ENCODE data around the gene TACR2. TPM values are rescaled to one million over a fixed set of nuclear protein-coding genes. Genes with fewer than 3 reads are reported as not detected.
"Not testable (repeated sequence)": the region's sequence is repeated elsewhere in the genome, so short reads cannot be mapped to it uniquely, and the experiment has no call there.

Gene TACR2
- total and polyA plus RNA-seq, 2 donors (not counting 3 experiments of a cell fraction or from before 2014, with no cell fraction given) = 0.19 TPM; not detected in 1

DNA sequence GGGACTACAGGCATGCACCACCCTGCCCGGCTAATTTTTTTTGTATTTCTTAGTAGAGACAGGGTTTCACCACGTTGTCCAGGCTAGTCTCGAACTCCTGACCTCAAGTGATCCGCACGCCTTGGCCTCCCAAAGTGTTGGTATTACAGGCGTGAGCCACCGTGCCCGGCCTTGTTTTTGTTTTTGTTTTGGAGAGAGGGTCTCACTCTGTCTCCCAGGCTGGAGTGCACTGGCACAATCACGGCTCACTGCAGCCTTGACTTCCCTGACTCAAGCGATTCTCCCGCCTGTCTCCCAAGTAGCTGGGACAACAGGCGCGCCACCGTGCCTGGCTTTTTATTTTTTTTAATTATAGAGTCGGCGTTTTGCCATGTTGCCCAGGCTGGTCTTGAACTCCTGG lies 33.7 kb upstream of the TACR2 start:
- H4K20me1 ChIP-seq (replicated peaks; ENCODE audit: control insufficient read depth, extremely low read depth, insufficient read depth, low read length); H3K9me3 ChIP-seq (replicated peaks; ENCODE audit: control insufficient read depth, insufficient read depth, low read length); H3K79me2 ChIP-seq (ENCODE audit: control insufficient read depth, insufficient read depth, low read length); H3K4me2 ChIP-seq (ENCODE audit: insufficient read depth, low read length); H3K36me3 ChIP-seq (ENCODE audit: control insufficient read depth in 2 of 2, extremely low read depth in 1 of 2, insufficient read depth in 2 of 2, low read length in 2 of 2); H3K9ac ChIP-seq (replicated peaks; ENCODE audit: extremely low read depth, insufficient read depth, low read length); H3K27me3 ChIP-seq (ENCODE audit: control insufficient read depth in 2 of 2, insufficient read depth in 2 of 2, low read length in 2 of 2); BruUV-seq (replicated peaks); H2AFZ ChIP-seq (ENCODE audit: low read depth, low read length); DNase-seq (ENCODE audit: low read depth, low spot score); FAIRE-seq; H3K9me1 ChIP-seq (replicated peaks; ENCODE audit: control insufficient read depth, extremely low read depth, insufficient read depth, low read length); H3K4me3 ChIP-seq (replicated peaks in 1 of 3; ENCODE audit: insufficient read depth in 1 of 3, low read depth in 1 of 3, low read length in 3 of 3): not testable (repeated sequence)
- ChIA-PET POLR2A (interaction anchor here (0.5 kb wide), 1 partner anchor 24 kb away, joined by 5 read pairs; no protein-coding TSS in a partner anchor), CTCF (interaction anchor here (0.6 to 7.5 kb wide), 21 partner anchors 8 to 64 kb away, joined by 3 to 60 read pairs (median 5); no protein-coding TSS in a partner anchor)
- dilution Hi-C loops (cut with MboI; ENCODE audit: extremely low pct_ligation_motif_present, low sequenced_read_pairs) = loop anchor here (5.0 kb wide), 1 partner anchor 47 kb away; no protein-coding TSS in a partner anchor
- intact Hi-C loops (cut with micrococcal nuclease) = loop anchor here (1.0 to 2.0 kb wide), 3 partner anchors 14 to 57 kb away; no protein-coding TSS in a partner anchor
- H3K4me1 ChIP-seq (ENCODE audit: control insufficient read depth, extremely low read depth, insufficient read depth, low read length) = peaks cover 76% of the 10 kb centered on the region
- H3K27ac ChIP-seq (ENCODE audit: insufficient read depth, low read depth, low read length) = peak overlapping the region; percentile 59

GRCh38 chr10:69449841-69450240 lies 33.1 kb upstream of the TACR2 start:
- no TSS peak for BruUV-seq (replicated peaks)
- intact Hi-C loops (cut with micrococcal nuclease) (loop anchor here (1.0 to 2.0 kb wide), 3 partner anchors 15 to 57 kb away; no protein-coding TSS in a partner anchor), dilution Hi-C loops (cut with MboI; ENCODE audit: extremely low pct_ligation_motif_present, low sequenced_read_pairs) (loop anchor here (5.0 kb wide), 1 partner anchor 47 kb away; no protein-coding TSS in a partner anchor)
- no peak overlapping the region for H3K4me3 ChIP-seq (replicated peaks in 1 of 3; ENCODE audit: insufficient read depth in 1 of 3, low read depth in 1 of 3, low read length in 3 of 3)
- CTCF ChIA-PET = interaction anchor here (0.6 to 7.5 kb wide), 20 partner anchors 8 to 187 kb away, joined by 3 to 60 read pairs (median 6); no protein-coding TSS in a partner anchor
- no peaks in the 10 kb centered on the region for H3K9me1 ChIP-seq (replicated peaks; ENCODE audit: control insufficient read depth, extremely low read depth, insufficient read depth, low read length)
- no peaks in the 10 kb centered on the region for H3K9me3 ChIP-seq (replicated peaks; ENCODE audit: control insufficient read depth, insufficient read depth, low read length)
- H3K4me2 ChIP-seq (ENCODE audit: insufficient read depth, low read length) = peak overlapping the region; percentile 0
- no peaks in the 10 kb centered on the region for H4K20me1 ChIP-seq (replicated peaks; ENCODE audit: control insufficient read depth, extremely low read depth, insufficient read depth, low read length)
- peak overlapping the region; percentile 39 for H3K9ac ChIP-seq (replicated peaks; ENCODE audit: extremely low read depth, insufficient read depth, low read length)
- H3K79me2 ChIP-seq (ENCODE audit: control insufficient read depth, insufficient read depth, low read length) = peaks cover 2% of the 10 kb centered on the region
- DNase-seq (ENCODE audit: low read depth, low spot score) (peak; percentile 76), FAIRE-seq (peak; percentile 89)
- H3K27me3 ChIP-seq (ENCODE audit: control insufficient read depth in 2 of 2, insufficient read depth in 2 of 2, low read length in 2 of 2) = no peaks in the 10 kb centered on the region
- H3K36me3 ChIP-seq (ENCODE audit: control insufficient read depth in 2 of 2, extremely low read depth in 1 of 2, insufficient read depth in 2 of 2, low read length in 2 of 2) = no peaks in the 10 kb centered on the region
- TF ChIP-seq JUN (IDR thresholded peaks at IDR 0.05; ENCODE audit: borderline replicate concordance, insufficient read depth, insufficient read length, low read depth) = no peak
- TF ChIP-seq CTCF (IDR thresholded peaks at IDR 0.05; ENCODE audit: extremely low read depth in 1 of 2, insufficient read depth in 1 of 2, low read depth in 1 of 2, low read length in 2 of 2) = peak; percentile 67 to 69
- no peak for TF ChIP-seq POLR2AphosphoS5 (IDR thresholded peaks at IDR 0.05; ENCODE audit: insufficient read depth, low read depth, low read length)
- TF ChIP-seq FOS (IDR thresholded peaks at IDR 0.05; ENCODE audit: borderline replicate concordance, insufficient read depth, low read length) = no peak
- H3K27ac ChIP-seq (ENCODE audit: insufficient read depth, low read depth, low read length) = peak overlapping the region; percentile 59
- POLR2A ChIA-PET = interaction anchor here (0.6 to 1.1 kb wide), 3 partner anchors 35 to 58 kb away, joined by 3 to 5 read pairs (median 3); no protein-coding TSS in a partner anchor
- H2AFZ ChIP-seq (ENCODE audit: low read depth, low read length) = peak overlapping the region; percentile 83
- peaks cover 77% of the 10 kb centered on the region for H3K4me1 ChIP-seq (ENCODE audit: control insufficient read depth, extremely low read depth, insufficient read depth, low read length)

All from endothelial cell of umbilical vein (primary cell).